ENCODE results near the gene AAMP.
A peak's percentile ranks its signal among the peaks of the same experiment; 100 is the strongest.

Gene AAMP

DNA sequence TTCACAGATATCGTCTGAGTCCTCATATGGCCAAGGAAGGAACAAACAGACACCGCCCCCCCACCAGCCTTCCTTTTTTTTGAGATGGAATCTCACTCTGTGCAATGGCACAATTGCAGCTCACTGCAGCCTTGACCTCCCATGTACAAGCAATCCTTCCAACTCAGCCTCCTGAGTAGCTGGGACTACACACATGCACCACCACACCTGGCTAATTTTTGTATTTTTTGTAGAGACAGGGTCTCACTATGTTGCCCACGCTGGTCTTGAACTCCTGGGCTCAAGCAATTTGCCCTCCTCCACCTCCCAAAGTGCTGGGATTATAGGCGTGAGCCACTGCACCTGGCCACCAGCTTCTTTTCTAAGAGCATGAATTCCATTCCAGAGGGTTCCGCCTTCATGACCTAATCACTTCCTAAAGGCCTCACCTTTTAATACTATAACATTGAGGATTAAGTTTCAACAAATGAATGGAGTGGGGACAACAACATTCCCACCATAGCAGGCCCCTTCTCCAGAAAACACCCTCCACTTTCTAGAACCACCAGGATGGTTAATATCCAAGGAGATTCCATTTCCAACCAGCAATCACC, 24.6 kb upstream of the AAMP start:
- no peak for DNase-seq (ENCODE audit: low read depth in 2 of 3, low spot score in 1 of 3)

DNA sequence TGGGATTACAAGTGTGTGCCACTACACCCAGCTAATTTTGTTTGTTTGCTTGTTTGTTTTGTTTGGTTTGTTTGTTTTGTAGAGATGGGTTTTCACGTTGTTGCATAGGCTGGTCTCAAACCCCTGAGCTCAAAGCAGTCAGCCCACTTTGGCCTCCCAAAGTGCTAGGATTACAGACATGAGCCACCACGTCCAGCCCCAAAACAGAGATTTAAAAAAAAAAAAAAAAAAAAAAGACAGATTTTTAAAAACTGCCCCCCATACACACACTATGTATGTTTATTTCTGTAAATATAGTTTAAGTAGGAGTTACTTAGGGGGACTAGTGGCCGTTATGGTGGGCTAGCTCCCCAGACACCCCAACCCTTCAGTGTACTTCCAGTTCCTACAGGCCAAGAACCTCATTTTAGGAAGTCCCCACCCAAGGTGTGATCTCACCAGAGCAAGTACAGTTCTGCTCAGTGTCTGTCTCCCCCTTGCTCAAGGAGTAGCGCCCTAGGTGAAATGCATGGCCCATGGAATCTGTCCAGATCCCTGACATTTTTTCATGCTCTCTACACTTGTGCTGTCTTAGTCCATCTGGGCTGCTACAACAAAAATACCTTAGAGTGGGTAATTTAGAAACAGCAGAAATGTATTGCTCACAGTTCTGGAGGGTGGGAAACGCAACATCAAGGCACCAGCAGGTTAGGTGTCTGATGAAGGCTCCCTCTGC, 23.9 kb upstream of the AAMP start:
- no peak for DNase-seq (ENCODE audit: low read depth in 2 of 3, low spot score in 1 of 3)

DNA sequence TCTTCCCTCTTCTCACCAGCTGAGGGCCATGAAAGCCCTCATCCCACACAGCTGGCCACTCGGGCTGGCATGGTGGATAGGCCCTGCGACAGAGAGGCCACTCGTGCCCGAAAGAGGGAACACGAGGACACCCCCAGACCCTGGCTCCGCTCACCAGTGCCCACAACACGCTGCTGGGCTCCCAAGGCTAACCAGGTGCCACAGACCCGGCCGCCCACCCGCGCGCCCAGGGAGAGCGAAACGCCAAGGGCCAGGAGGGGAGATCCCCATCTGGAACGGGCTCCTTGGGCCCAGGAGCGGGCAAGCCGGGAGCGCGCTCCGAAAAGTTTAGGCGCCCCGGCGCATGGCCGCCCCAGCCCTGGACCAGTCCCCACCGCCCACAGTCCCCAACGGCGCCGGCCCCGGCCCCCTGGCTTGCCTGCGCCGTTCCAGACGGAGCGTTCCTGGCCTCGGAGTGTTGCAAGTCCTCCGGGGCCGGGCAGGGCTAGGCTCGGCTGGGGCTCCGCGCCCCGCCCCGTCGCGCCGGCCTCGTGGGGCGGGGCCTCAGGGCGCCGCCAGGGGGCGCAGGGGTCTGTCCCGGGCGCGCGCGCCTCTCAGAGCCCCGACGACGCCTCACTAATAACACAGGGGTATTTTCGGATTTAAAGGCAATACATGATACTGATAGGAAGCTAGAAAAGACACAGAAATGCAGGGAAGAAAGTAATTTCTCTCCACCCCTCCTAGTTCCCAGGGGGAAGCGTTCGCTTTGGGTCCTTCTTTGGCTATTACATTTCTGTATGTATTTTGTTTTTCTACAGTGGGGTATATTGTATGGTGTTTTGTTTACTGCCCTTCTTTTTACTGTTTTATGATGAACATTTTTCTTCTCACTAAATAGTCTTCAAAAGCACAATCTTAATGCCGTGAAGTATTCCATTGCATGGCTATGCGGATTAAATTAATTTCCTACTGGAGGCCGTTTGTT, 22.4 kb upstream of the AAMP start, which contains the start of gene TMBIM1:
TMBIM1 (minus strand) TSS at position 456 of the 967 bp plus-strand sequence. CDS start 10,362 bp downstream, outside the sequence.
- DNase-seq (ENCODE audit: low read depth in 2 of 3, low spot score in 1 of 3): peak; percentile 55 to 70 (median 66)

DNA sequence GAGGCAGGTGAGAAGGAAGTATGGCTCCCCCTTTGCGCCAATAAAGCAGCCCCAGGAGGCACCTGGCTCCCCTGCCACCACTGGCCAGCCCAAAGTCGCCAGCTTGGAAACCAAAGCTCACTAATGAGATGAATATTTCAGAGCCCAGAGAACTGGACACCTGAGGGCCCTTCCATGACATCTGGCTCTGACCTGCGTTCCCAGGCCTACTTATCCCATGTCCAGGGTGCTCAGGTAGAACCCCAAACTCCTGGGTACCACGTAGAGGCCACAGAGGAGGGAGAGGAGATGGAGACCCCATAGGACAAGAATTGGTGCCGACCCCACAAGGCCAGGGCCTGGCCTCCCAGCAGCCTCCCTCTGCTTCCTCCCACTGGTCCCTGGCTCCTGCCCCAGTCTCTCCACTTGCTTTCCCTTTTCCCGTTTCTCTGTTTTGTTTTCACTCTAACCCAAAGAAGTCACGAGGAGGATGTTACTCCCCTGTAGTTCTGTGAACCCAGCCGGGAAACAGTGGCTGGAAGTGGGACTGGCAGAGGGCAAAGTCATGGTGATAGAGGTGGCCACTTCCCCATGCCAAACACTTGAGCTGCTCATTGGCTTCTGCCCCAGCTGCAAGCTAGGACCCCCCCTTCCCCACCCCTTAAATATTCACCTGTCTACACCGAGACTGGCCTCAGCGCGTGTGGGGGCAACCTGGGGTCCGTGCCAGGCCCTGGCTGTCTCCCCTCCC, 21.5 kb upstream of the AAMP start:
- no peak for DNase-seq (ENCODE audit: low read depth in 2 of 3, low spot score in 1 of 3)

DNA sequence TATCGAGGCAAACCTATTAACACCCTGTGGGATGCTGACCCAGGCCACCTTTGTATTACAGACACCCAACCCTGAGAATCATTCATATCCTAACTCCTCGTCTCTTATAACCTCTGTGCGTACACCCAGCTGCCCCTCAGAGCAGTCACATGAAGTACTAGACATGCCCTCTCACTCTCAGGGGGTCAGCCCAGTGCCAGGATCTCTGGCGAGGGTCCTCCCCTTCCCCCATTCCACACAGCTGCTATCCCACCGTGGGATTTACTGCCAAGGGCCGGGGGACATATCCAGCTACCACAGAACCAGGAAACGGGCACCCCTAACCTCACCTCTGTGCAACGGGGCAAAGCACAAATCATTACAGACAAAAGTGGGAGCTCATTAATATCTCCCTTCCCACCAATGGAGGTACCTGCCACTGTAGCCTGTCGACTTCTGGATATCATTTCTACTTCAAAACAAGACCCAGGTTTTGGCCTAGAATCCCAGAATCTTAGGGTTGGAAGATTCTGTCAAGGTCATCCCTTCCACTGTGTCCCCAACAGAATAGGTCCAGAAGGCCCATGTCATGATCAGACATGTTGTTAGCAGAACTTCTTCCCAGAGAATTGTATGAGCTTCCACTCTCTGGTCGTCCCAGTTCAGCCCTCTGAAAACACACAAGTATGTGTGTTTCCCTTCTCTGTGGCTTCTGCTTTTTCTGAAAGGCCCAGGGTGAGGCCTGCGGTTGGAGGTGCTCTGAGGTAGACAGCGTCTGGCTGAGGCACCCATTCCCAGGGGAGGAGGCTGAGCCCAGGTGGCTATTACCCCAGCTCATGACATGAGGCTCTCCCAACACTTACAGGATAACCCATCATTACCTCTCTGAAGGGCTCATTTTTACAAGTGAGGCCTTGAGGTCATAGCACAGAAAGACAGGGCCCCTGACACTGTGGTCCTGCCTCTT, 20.7 kb upstream of the AAMP start:
- DNase-seq (ENCODE audit: low read depth in 2 of 3, low spot score in 1 of 3): peak in 1 of 3 donors; percentile 32

DNA sequence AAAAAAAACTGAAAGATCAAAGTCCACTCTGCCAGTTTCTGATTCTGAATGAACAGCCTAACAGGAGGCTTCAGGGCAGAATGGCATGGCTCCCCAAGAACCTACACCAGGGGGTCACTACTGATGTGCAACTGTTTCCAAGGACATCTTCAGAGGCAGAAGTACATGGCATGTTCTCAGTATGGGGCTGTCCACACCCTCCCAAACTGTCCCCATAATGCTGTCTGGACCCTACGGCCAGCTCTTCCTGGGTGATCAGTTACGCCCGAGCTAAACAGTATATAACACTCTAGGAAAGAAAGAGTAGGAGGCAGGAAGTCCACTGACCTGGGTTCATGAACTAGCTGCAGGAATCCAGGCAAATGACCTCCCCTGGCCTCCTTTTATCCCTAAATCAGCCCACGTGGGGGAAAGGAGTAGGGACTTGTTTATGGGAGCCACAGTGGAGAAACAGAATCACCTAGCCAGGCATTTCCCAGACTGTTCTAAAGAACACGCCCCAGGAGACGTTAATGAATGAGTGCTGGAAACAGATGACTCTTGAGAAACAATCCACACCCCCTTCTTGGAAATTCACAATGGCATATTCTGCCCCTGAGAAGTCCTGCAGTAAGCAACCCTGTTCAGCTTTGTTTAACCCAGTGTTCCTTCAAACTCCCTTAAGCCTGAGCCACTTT, 19.8 kb upstream of the AAMP start:
- no peak for DNase-seq (ENCODE audit: low read depth in 2 of 3, low spot score in 1 of 3)

DNA sequence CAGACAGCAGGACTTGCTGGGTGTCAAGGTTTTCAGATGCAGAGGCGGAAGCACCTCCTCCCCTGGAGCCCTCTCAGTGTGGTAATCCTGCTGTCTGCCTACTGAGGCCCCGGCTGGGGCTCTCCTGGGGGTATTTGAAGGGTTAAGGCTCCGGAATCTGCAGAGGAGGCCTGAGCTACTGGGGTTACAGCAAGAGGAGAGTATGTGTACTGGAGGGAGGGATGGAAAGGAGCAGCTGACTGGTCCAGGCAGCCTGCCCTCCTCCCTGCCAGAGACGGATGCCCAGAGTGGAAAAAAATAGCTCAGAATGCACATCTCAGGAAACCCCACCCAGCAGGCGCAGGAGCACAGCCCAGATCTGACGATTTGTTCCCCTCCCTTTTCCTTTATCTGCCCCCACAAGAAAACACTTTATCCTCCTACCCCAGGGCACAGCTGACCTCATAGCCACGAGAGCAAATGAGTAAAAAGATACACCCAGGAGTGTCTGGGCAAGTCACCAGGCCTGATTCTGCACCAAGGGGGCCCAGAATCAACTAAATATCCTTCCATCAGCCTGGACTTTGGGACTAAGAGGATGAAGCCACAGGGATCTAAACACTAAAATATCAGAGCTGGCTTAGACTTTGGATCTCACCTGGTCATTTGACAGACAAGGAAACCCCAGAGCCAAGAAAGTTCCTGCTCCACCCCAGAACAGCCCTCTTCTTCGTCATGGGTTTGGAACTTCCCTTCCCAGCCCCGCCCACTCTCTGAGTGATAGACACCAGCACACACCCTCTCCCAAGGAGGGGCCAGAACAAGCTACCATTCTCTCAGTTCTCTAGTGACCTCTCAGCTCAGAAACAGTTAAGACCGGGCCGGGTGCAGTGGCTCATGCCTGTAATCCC, 16.9 kb upstream of the AAMP start:
- peak; percentile 75 to 77 (median 76) for DNase-seq (ENCODE audit: low read depth in 2 of 3, low spot score in 1 of 3)

DNA sequence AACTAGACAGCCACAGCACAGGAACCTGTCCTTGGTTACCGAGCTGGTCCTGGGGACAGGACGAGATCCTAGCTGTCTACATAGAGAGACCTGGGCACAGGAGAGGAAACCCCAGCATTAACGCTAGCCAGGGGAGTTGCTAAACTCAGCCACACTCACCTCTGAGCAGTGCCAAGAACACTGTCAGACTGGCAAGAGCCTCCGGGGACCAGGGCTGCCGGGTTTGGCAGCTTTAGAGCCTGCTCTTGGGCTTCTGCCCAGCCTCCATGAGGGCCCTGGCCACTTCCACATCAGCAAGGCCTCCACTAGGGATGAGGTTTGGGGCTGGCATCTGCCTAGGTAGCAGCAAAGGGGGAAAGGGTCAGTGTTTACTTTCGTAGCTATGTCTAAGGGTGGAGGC, 15.7 kb upstream of the AAMP start:
- no peak for DNase-seq (ENCODE audit: low read depth in 2 of 3, low spot score in 1 of 3)

DNA sequence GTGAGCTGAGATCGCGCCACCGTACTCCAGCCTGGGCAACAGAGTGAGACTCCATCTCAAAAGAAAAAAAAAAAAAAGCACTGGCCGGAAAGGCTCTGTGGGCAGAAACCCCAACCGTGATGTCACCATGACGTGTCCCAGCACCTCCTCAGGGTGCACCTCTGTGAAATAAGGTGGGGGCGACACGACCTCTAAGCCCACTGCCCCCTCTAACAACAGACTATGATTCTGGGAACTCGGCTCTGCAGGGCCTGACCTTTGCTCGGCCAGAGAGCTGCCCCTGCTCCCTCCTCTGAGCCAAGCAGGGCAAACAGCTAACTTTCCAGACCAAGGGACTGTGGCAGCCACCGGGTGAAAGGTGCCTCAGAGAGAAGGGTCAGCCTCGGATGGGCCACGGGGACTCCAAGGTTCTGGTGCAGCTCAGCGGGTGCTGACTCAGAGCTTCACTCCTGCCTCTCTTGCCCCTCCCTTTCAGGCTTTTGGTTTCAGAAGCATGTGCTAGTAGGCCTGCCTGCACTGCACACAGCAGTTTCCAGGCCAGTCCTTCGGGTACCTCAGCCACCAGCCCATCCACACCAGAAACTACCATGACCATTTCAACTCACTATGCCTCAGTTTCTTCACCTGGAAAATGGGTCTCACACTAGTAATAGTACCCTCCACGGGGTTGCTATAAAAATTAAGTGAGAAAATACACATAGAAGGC, 14.3 kb upstream of the AAMP start:
- peak in 2 of 3 donors; percentile 48 to 57 for DNase-seq (ENCODE audit: low read depth in 2 of 3, low spot score in 1 of 3)

DNA sequence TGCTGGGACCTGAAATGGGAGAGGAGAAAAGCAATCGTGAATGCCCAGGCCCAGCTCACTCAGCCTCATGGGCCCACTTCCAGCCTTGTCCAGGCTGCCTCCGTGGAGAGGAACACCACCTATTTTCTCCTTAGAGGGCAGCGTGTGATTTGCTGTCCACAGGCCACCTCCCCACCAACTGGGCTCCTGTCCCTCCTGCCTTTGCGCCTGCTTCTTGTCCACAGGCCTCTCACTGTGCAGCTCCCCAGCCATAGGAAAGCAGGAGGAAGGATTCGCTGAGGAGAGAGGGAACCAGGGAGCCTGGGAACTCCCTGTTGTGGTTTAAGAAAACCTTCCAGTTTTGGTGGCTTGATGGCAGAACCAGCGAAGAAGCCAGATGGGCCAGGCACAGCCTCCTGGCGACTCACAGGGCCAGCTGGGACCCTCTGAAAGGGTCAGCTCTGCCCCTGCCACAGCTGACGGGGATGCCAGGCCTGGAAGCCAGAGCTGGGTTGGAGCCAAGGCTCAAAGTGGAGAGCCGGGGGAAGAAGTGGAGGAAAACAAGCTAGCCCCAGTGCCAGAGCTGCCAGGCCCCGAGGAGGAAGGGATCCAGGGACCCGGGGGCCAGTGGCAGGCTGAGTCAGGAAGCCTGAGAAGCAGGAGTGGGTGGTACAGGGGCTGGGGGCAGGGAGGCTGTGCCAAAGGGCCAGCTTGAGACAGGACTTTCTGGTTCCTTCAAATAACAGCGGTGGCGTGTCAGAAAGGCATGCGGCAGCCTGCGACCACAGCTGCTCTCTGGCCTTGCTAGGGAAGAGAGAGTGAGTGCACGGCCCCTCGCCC, 12.4 kb upstream of the AAMP start:
- no peak for DNase-seq (ENCODE audit: low read depth in 2 of 3, low spot score in 1 of 3)

DNA sequence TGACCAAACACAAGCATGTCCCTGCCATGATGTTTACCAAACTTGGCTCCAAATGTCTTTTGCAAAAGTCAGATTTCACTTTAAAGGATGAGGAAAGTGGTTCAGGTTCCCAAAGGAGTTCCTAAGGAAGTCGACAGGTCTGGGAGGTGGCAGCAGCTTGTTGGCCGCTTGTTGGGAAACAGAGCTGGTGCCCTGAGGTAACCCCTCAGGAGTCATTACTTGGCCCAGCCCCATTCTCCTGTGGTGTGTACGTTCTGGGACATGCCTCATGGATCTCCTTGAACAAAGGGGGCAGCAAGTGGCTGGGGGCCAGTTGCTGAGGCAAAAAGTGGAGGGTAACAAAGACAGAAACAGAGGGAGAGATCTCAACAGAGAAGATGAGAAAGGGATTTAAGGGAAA, 11.5 kb upstream of the AAMP start:
- DNase-seq (ENCODE audit: low read depth in 2 of 3, low spot score in 1 of 3): no peak

DNA sequence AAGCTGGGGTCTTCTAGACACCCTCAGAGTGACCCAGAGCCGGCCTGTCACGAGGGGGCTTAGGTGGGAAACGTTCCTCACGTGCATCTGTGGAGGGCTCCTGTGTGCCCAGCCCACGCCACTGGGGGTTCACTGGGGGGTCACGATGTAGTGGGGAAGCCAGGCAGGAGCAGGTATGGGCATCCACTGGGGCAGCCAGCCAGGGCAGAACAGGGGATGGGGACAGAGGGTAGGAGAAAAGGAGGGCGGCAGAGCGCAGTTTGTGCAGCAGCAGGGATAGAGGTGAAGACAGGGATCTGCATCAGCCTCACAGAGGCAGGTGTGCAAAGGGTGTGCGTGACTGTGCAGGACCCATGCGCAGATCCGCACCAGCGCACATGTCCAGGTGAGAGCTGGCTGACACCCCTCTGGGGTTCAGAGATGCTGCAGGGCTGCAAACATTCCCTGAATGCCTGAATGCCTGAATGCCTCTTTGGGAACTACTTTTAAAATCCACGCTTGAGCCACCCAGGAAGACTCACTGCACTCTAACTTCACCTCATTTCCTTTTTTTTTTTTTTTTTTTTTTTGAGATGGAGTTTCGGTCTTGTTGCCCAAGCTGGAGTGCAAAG, 10.4 kb upstream of the AAMP start:
- no peak for DNase-seq (ENCODE audit: low read depth in 2 of 3, low spot score in 1 of 3)

DNA sequence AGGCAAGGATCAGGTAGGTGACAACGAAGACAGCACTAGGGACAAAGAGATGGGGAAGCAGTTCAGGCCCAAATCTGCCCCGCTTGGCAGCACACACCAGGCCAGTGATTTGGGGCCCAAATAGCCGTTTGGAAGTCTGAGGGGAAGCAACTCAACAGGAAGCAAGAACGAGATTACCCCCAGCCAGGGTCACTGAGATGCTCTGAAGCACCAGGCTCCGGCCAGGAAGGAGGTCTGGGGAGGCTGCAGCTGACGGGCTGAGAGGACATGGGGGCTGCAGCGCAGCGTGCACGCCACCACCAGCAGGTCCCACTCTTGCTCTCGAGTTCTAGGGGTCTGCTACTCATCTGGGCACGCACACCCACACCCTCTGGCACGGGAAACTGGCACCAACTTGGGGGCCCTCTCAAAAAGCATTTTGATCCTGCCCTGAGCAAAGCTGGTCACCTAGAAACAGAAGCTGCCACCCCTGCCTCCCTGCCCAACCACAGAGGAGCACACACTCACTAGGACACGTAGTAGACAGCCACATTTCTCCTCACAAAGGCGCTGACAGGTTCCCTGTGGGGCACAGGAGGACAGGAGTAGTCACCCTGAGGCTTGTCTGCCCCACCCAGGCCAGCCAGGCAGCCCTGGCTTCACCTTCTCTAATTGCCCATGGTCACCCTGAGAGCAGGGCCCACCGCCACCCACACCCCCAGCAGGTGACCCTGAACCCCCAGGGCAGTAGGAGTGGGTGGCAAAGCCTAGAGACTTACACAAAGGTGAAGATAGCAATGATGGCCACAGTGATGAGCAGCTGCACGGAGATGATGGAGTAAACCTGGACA, 8.8 kb upstream of the AAMP start:
- DNase-seq (ENCODE audit: low read depth in 2 of 3, low spot score in 1 of 3): no peak

DNA sequence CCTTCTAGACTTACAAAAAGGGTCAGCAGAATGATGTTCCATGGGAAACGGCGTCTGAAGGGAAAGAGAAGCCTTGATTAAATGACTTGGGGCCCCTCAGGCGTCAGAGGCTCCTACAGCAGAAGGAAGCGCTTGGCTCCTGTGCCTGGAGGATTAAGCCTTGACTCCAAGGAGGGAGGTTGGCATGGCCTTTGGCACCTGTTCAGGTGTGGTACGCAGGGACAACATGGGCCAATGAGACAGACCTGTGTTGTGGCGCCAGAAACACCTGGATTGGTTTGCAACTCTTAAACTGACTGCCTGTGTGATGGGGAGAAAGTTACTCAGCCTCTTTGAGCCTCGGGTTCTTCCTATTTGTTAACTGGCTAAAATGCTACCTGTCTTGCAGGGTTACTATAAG, 8.0 kb upstream of the AAMP start:
- no peak for DNase-seq (ENCODE audit: low read depth in 2 of 3, low spot score in 1 of 3)

DNA sequence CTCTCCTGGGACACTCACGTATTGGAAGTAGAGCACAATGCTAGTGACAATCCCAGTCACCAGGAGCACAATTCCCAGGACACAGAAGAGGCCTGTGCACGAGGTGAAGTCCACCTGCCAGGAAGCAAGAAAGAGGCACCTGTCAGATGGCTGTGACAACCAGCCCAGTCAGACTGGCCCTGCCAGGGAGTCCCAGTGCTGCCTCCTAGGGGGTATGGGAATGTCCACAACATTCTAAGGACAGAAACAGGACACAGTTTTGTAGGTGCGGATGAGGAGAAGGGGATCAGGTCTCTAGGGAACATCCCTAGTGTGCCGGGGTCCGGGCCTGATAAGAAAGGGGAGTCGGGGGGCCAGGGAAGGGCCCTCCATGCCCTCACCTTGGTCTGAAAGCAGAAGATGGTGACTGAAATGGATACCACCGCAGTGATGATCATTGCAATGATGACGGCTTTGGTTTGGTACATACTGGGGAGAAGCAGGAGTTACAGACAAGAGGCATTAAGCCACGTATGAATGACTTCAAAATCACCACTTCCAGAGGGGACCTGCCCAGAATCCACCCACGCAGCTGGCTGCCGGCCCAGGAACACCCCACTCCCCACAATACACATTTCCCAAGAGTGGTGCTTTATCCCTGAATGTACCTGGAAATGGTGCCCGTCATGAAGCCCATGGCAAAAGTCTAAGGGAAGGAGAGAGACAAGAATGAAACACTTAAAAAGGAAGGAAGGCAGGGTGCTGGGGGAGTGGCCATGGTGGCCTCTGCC, 7.2 kb upstream of the AAMP start:
- DNase-seq (ENCODE audit: low read depth in 2 of 3, low spot score in 1 of 3): no peak
